Esophagus muscularis mucosa (tissue), 4 donors: Measurements from ENCODE around the gene AFAP1L1. TPM values are rescaled to one million over a fixed set of nuclear protein-coding genes. Genes with fewer than 3 reads are reported as not detected.

ENCODE experiments used
- DNase-seq: peaks from one replicate; pipeline ENCODE4 v3.0.0-alpha.2; 2017; ENCODE audit errors: extremely low spot score
- H3K27ac ChIP-seq, 4 donors: fragments of 200-600 bp; sonication (generic); replicated peaks in 1 of 4; 1 replicate in 3 of 4; 2 replicates in 1 of 4; pipeline ENCODE4 v1.5.1; 2016 to 2019; ENCODE audit warnings: mild to moderate bottlenecking in 1 of 4
- H3K27me3 ChIP-seq, 4 donors: fragments of 200-600 bp; sonication (generic); one replicate each; pipeline versions ENCODE4 v1.5.1 to v1.6.0; 2016 to 2019
- H3K36me3 ChIP-seq, 4 donors: fragments of 200-600 bp; sonication (generic); one replicate each; pipeline ENCODE4 v1.5.1; 2016 to 2019
- H3K4me1 ChIP-seq, 4 donors: fragments of 200-600 bp; sonication (generic); one replicate each; pipeline ENCODE4 v1.5.1; 2016 to 2019
- H3K4me3 ChIP-seq, 4 donors: fragments of 200-600 bp; sonication (generic); 1 replicate in 2 of 4; 2 replicates in 2 of 4; pipeline ENCODE4 v1.5.1; 2016 to 2019; ENCODE audit warnings: mild to moderate bottlenecking in 4 of 4, moderate library complexity in 1 of 4
- H3K9me3 ChIP-seq, 4 donors: fragments of 200-600 bp; sonication (generic); 1 replicate in 3 of 4; 2 replicates in 1 of 4; pipeline ENCODE4 v1.5.1; 2016 to 2019
- CTCF ChIP-seq, 3 experiments: fragments of 200-600 bp in 2 of 3; fragments of 450-650 bp in 1 of 3; sonication (generic) in 2 of 3; IDR thresholded peaks; one replicate each; pipeline ENCODE4 v1.5.1; 2017 to 2019; ENCODE audit warnings: antibody characterized with exemption in 3 of 3, mild to moderate bottlenecking in 2 of 3, moderate library complexity in 1 of 3
- EP300 ChIP-seq: sonication (generic); formaldehyde crosslinking; IDR thresholded peaks from one replicate; pipeline ENCODE4 v1.6.1; 2017; ENCODE audit warnings: antibody characterized with exemption
- POLR2A ChIP-seq: fragments of 450-650 bp; IDR thresholded peaks from one replicate; pipeline ENCODE4 v1.6.1; 2017; ENCODE audit warnings: antibody characterized with exemption, moderate library complexity, mild to moderate bottlenecking, low read depth
- POLR2AphosphoS5 ChIP-seq, 2 donors: sonication (generic); formaldehyde crosslinking; IDR thresholded peaks; one replicate each; pipeline ENCODE4 v1.6.1; 2017; ENCODE audit warnings: antibody characterized with exemption in 2 of 2
- WGBS: methylation state at CpG from one replicate; pipeline ENCODE4 v1.1.5; 2018; 5-methylcytosine and 5-hydroxymethylcytosine counted together
- intact Hi-C: fragments of 100-400 bp; cut with DNase I; formaldehyde crosslinking; loops from one replicate; pipeline ENCODE4 v1.15.1; 2023
- total RNA-seq, 4 donors: library from RNA; depleted of rRNA; stranded (reverse); fragments of >200 nt; gene quantifications; one replicate each; pipeline versions ENCODE4 v1.1.0 to v1.2.1, GENCODE V29; 2016

The AFAP1L1 gene
- total RNA-seq, 4 donors from 2014 or later, result 10.0 to 23.8 (median 16.6) TPM

- peaks cover 0 to 75% (median 32%) of the 10 kb centered on the region in 4 donors for H3K36me3 ChIP-seq
These were observed 31.0 kb downstream of the AFAP1L1 start for GRCh38 chr5:149302641-149303040.

GRCh38 chr5:149303210-149303609 is 31.6 kb downstream of the AFAP1L1 start:
- 80% methylated on average over 4 of the region's 4 CpGs for WGBS
- no peaks in the 10 kb centered on the region for H3K27me3 ChIP-seq
- intact Hi-C loops, result no loop called here
- no peak for TF ChIP-seq EP300
- no peak overlapping the region for H3K4me3 ChIP-seq
- H3K4me1 ChIP-seq, result peaks cover 7 to 24% (median 13%) of the 10 kb centered on the region in 4 donors
- H3K36me3 ChIP-seq, result peaks cover 0 to 80% (median 32%) of the 10 kb centered on the region in 4 donors
- H3K9me3 ChIP-seq, result no peaks in the 10 kb centered on the region
- no peak overlapping the region for H3K27ac ChIP-seq
- no peak for DNase-seq

More at GRCh38 chr5:149302641-149303040, 31.0 kb downstream of the AFAP1L1 start:
- H3K27ac ChIP-seq, result no peak overlapping the region
- DNase-seq, result no peak
- TF ChIP-seq EP300 (no peak), POLR2AphosphoS5 (IDR thresholded peaks at IDR 0.05) (no peak), CTCF (IDR thresholded peaks at IDR 0.05) (no peak), POLR2A (no peak)
- WGBS, result 83% methylated on average over 5 of the region's 5 CpGs
- H3K9me3 ChIP-seq, result no peaks in the 10 kb centered on the region
- H3K27me3 ChIP-seq, result no peaks in the 10 kb centered on the region
- H3K4me3 ChIP-seq, result no peak overlapping the region
- intact Hi-C loops, result no loop called here
- H3K4me1 ChIP-seq, result peaks cover 7 to 29% (median 16%) of the 10 kb centered on the region in 4 donors

GRCh38 chr5:149304195-149305078 is 32.8 kb downstream of the AFAP1L1 start:
- intact Hi-C loops, result no loop called here
- H3K4me1 ChIP-seq, result peaks cover 0 to 12% (median 4%) of the 10 kb centered on the region in 4 donors
- H3K27ac ChIP-seq, result no peak overlapping the region
- no peak overlapping the region for H3K4me3 ChIP-seq
- WGBS, result 76% methylated on average over 9 of the region's 11 CpGs
- no peak for TF ChIP-seq POLR2AphosphoS5 (IDR thresholded peaks at IDR 0.05)
- no peak for TF ChIP-seq POLR2A
- TF ChIP-seq CTCF (IDR thresholded peaks at IDR 0.05), result no peak
- no peak for TF ChIP-seq EP300
- H3K36me3 ChIP-seq, result peaks cover 0 to 86% (median 31%) of the 10 kb centered on the region in 4 donors
- no peaks in the 10 kb centered on the region for H3K27me3 ChIP-seq
- DNase-seq, result no peak
- H3K9me3 ChIP-seq, result no peaks in the 10 kb centered on the region

GRCh38 chr5:149309354-149309753 is 37.7 kb downstream of the AFAP1L1 start:
- TF ChIP-seq CTCF (IDR thresholded peaks at IDR 0.05), result no peak
- Histone ChIP-seq H3K27ac (no peak overlapping the region), H3K9me3 (no peaks in the 10 kb centered on the region), H3K4me3 (no peak overlapping the region), H3K27me3 (no peaks in the 10 kb centered on the region), H3K4me1 (peaks cover 0 to 6% (median 4%) of the 10 kb centered on the region in 4 donors), H3K36me3 (peaks cover 0 to 91% (median 28%) of the 10 kb centered on the region in 4 donors)
- intact Hi-C loops, result no loop called here
- DNase-seq, result no peak
- WGBS, result 85% methylated on average over 6 of the region's 6 CpGs

GRCh38 chr5:149310488-149310887 is 38.8 kb downstream of the AFAP1L1 start:
- Histone ChIP-seq H3K9me3 (no peaks in the 10 kb centered on the region), H3K4me1 (peaks cover 0 to 6% (median 4%) of the 10 kb centered on the region in 4 donors), H3K4me3 (no peak overlapping the region), H3K36me3 (peaks cover 0 to 82% (median 27%) of the 10 kb centered on the region in 4 donors), H3K27me3 (no peaks in the 10 kb centered on the region), H3K27ac (no peak overlapping the region)
- intact Hi-C loops, result no loop called here
- 95% methylated on average over 4 of the region's 4 CpGs for WGBS
- TF ChIP-seq CTCF (IDR thresholded peaks at IDR 0.05) (no peak), EP300 (no peak), POLR2A (no peak), POLR2AphosphoS5 (IDR thresholded peaks at IDR 0.05) (no peak)
- no peak for DNase-seq
